Neural cell (in vitro differentiated cells): ENCODE results near the gene MICAL2. TPM values are rescaled to one million over a fixed set of nuclear protein-coding genes. Genes with fewer than 3 reads are reported as not detected.

ENCODE experiments used
- H2AFZ ChIP-seq: fragments of 200-600, 300-800 bp; sonication (generic), shearing (Covaris generic); 2 replicates; pipeline ENCODE4 v1.6.0; 2014; ENCODE audit warnings: low read depth, mild to moderate bottlenecking, antibody characterized with exemption, low read length, moderate library complexity
- H3F3A ChIP-seq: fragments of 200-600 bp; shearing (Covaris generic); 2 replicates; pipeline ENCODE4 v1.6.1; 2016; ENCODE audit warnings: mild to moderate bottlenecking, moderate library complexity, mixed read lengths, antibody characterized with exemption, low read length; ENCODE audit not compliant: insufficient read depth, poor library complexity, severe bottlenecking
- H3K27ac ChIP-seq: fragments of 200-600, 300-800 bp; sonication (generic), shearing (Covaris generic); 2 replicates; pipeline ENCODE4 v1.5.1; 2014; ENCODE audit warnings: mild to moderate bottlenecking, low read length, moderate library complexity
- H3K27me3 ChIP-seq: fragments of 300-800, 200-600 bp; sonication (generic), shearing (Covaris generic); 2 replicates; pipeline ENCODE4 v1.6.0; 2014; ENCODE audit warnings: mild to moderate bottlenecking, low read depth, low read length, moderate library complexity; ENCODE audit not compliant: insufficient read depth
- H3K36me3 ChIP-seq: fragments of 300-800, 200-600 bp; sonication (generic), shearing (Covaris generic); 2 replicates; pipeline ENCODE4 v1.5.1; 2014; ENCODE audit warnings: mild to moderate bottlenecking, antibody characterized with exemption, low read length, moderate library complexity; ENCODE audit not compliant: insufficient read depth
- H3K4me2 ChIP-seq: fragments of 300-800, 200-600 bp; sonication (generic), shearing (Covaris generic); 2 replicates; pipeline ENCODE4 v1.6.0; 2014; ENCODE audit warnings: mild to moderate bottlenecking, low read length
- H3K4me3 ChIP-seq: fragments of 300-800, 200-600 bp; sonication (generic), shearing (Covaris generic); 2 replicates; pipeline ENCODE4 v1.5.1; 2014; ENCODE audit warnings: mild to moderate bottlenecking, low read length, moderate library complexity
- H3K79me2 ChIP-seq: fragments of 200-600 bp; shearing (Covaris generic); replicated peaks from 2 replicates; pipeline ENCODE4 v1.6.0; 2014; ENCODE audit warnings: mild to moderate bottlenecking, low read length, moderate library complexity; ENCODE audit not compliant: insufficient read depth
- H3K9ac ChIP-seq: fragments of 300-800, 200-600 bp; sonication (generic), shearing (Covaris generic); 2 replicates; pipeline ENCODE4 v1.6.1; 2016; ENCODE audit warnings: mild to moderate bottlenecking, low read length, mixed read lengths
- H3K9me2 ChIP-seq: fragments of 200-600 bp; shearing (Covaris generic); 2 replicates; pipeline ENCODE4 v1.6.1; 2016; ENCODE audit warnings: mild to moderate bottlenecking, low read length, mixed read lengths; ENCODE audit not compliant: insufficient read depth
- H3K9me3 ChIP-seq: fragments of 200-600, 300-800 bp; sonication (generic), shearing (Covaris generic); 2 replicates; pipeline ENCODE4 v1.6.1; 2016; ENCODE audit warnings: mild to moderate bottlenecking, mixed run types, low read length, moderate library complexity, mixed read lengths
- H4K20me1 ChIP-seq: fragments of 200-600 bp; shearing (Covaris generic); 2 replicates; pipeline ENCODE4 v1.6.1; 2016; ENCODE audit warnings: mild to moderate bottlenecking, mixed run types; ENCODE audit not compliant: insufficient read depth
- EP300 ChIP-seq: fragments of 450-650 bp; conservative IDR thresholded peaks from 2 replicates; pipeline ENCODE4 v1.6.1; 2014; ENCODE audit warnings: antibody characterized with exemption, mild to moderate bottlenecking, moderate library complexity; ENCODE audit not compliant: poor library complexity, severe bottlenecking
- EZH2 ChIP-seq: fragments of 200-600, 300-800 bp; shearing (Covaris generic), sonication (generic); IDR thresholded peaks from 2 replicates; pipeline ENCODE4 v1.6.1; 2014; ENCODE audit warnings: antibody characterized with exemption, low read length, borderline replicate concordance, mild to moderate bottlenecking; ENCODE audit not compliant: insufficient read depth, poor library complexity, severe bottlenecking
- MXI1 ChIP-seq: fragments of 450-650 bp; conservative IDR thresholded peaks from 2 replicates; pipeline ENCODE4 v1.6.1; 2014; ENCODE audit warnings: antibody characterized with exemption, mild to moderate bottlenecking; ENCODE audit not compliant: poor library complexity, severe bottlenecking
- POLR2AphosphoS5 ChIP-seq: IDR thresholded peaks from 2 replicates; pipeline ENCODE4 v1.6.1; 2012
- RAD21 ChIP-seq: fragments of 450-650 bp; conservative IDR thresholded peaks from 2 replicates; pipeline ENCODE4 v1.6.1; 2014; ENCODE audit warnings: antibody characterized with exemption, mild to moderate bottlenecking, moderate library complexity
- SMC3 ChIP-seq: fragments of 450-650 bp; conservative IDR thresholded peaks from 2 replicates; pipeline ENCODE4 v1.6.1; 2014; ENCODE audit warnings: antibody characterized with exemption, mild to moderate bottlenecking, moderate library complexity; ENCODE audit not compliant: poor library complexity
- TAF1 ChIP-seq: IDR thresholded peaks from 2 replicates; pipeline ENCODE4 v1.6.1; 2012; ENCODE audit warnings: low read depth
- polyA plus RNA-seq: library from polyadenylated mRNA; depleted of rRNA; stranded (reverse); fragments of >200 nt; gene quantifications from 2 replicates; pipeline ENCODE4 v1.2.3, GENCODE V29; 2014
- TF ChIP-seq, protein P1 (sequence below): fragments of 450-650 bp; IDR thresholded peaks from 2 replicates; pipeline ENCODE4 v1.5.1; 2014; ENCODE audit warnings: antibody characterized with exemption, mild to moderate bottlenecking, moderate library complexity; ENCODE audit not compliant: poor library complexity, severe bottlenecking
- TF ChIP-seq, protein P2 (sequence below): IDR thresholded peaks from 2 replicates; pipeline ENCODE4 v1.6.1; 2012; ENCODE audit warnings: borderline replicate concordance

Gene MICAL2
- polyA plus RNA-seq, 1 donor from 2014 or later, result 2.2 TPM

DNA sequence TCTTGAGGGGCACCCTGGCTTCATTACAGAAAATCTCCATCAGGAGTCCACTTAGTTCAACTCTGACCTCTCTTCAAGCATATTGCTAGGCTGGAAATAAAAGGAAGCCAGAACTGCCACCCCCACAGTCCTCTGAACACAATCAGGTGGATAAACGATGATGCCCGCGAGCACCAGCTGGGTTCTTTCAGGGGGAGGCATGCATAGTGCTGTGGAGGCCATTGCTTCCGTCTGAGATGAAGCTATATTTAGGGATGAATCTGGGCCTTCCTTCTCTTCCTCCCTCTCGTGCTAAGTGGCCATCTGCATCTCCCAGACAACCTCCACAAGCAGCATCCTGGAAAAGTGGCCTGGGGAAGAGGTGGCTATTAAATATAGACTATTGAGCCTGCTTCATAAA is 3.9 kb upstream of the MICAL2 start:
- H3K36me3 ChIP-seq, result no peaks in the 10 kb centered on the region
- H2AFZ ChIP-seq, result no peak overlapping the region
- H3K9me3 ChIP-seq, result no peaks in the 10 kb centered on the region
- H3F3A ChIP-seq, result no peaks in the 10 kb centered on the region
- H3K4me2 ChIP-seq, result no peak overlapping the region
- H3K9ac ChIP-seq, result no peak overlapping the region
- H3K27ac ChIP-seq, result no peak overlapping the region
- H3K4me3 ChIP-seq, result no peak overlapping the region
- no peaks in the 10 kb centered on the region for H3K9me2 ChIP-seq
- TF ChIP-seq SMC3 (no peak), EP300 (no peak), EZH2 (no peak), RAD21 (no peak), MXI1 (no peak), POLR2AphosphoS5 (no peak), TAF1 (no peak)
- TF ChIP-seq, protein P1, sequence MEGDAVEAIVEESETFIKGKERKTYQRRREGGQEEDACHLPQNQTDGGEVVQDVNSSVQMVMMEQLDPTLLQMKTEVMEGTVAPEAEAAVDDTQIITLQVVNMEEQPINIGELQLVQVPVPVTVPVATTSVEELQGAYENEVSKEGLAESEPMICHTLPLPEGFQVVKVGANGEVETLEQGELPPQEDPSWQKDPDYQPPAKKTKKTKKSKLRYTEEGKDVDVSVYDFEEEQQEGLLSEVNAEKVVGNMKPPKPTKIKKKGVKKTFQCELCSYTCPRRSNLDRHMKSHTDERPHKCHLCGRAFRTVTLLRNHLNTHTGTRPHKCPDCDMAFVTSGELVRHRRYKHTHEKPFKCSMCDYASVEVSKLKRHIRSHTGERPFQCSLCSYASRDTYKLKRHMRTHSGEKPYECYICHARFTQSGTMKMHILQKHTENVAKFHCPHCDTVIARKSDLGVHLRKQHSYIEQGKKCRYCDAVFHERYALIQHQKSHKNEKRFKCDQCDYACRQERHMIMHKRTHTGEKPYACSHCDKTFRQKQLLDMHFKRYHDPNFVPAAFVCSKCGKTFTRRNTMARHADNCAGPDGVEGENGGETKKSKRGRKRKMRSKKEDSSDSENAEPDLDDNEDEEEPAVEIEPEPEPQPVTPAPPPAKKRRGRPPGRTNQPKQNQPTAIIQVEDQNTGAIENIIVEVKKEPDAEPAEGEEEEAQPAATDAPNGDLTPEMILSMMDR, result no peak
- TF ChIP-seq, protein P2, sequence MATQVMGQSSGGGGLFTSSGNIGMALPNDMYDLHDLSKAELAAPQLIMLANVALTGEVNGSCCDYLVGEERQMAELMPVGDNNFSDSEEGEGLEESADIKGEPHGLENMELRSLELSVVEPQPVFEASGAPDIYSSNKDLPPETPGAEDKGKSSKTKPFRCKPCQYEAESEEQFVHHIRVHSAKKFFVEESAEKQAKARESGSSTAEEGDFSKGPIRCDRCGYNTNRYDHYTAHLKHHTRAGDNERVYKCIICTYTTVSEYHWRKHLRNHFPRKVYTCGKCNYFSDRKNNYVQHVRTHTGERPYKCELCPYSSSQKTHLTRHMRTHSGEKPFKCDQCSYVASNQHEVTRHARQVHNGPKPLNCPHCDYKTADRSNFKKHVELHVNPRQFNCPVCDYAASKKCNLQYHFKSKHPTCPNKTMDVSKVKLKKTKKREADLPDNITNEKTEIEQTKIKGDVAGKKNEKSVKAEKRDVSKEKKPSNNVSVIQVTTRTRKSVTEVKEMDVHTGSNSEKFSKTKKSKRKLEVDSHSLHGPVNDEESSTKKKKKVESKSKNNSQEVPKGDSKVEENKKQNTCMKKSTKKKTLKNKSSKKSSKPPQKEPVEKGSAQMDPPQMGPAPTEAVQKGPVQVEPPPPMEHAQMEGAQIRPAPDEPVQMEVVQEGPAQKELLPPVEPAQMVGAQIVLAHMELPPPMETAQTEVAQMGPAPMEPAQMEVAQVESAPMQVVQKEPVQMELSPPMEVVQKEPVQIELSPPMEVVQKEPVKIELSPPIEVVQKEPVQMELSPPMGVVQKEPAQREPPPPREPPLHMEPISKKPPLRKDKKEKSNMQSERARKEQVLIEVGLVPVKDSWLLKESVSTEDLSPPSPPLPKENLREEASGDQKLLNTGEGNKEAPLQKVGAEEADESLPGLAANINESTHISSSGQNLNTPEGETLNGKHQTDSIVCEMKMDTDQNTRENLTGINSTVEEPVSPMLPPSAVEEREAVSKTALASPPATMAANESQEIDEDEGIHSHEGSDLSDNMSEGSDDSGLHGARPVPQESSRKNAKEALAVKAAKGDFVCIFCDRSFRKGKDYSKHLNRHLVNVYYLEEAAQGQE, result no peak
- H3K79me2 ChIP-seq, result no peaks in the 10 kb centered on the region
- peaks cover 14% of the 10 kb centered on the region for H3K27me3 ChIP-seq
- H4K20me1 ChIP-seq, result no peaks in the 10 kb centered on the region

- H3K79me2 ChIP-seq, result no peaks in the 10 kb centered on the region
- TF ChIP-seq TAF1 (no peak), MXI1 (no peak), EP300 (no peak), POLR2AphosphoS5 (no peak), EZH2 (no peak), SMC3 (no peak), RAD21 (no peak)
- TF ChIP-seq, protein P1, result no peak
- TF ChIP-seq, protein P2, result no peak
- H3K27ac ChIP-seq, result no peak overlapping the region
Measured at GRCh38 chr11:12108875-12109453, 1.4 kb upstream of the MICAL2 start.

More at GRCh38 chr11:12108875-12109453, 1.4 kb upstream of the MICAL2 start:
- Histone ChIP-seq H3F3A (no peaks in the 10 kb centered on the region), H3K4me2 (no peak overlapping the region), H2AFZ (no peak overlapping the region), H3K27me3 (peaks cover 29% of the 10 kb centered on the region), H4K20me1 (no peaks in the 10 kb centered on the region), H3K4me3 (no peak overlapping the region), H3K9ac (no peak overlapping the region), H3K36me3 (no peaks in the 10 kb centered on the region), H3K9me3 (no peaks in the 10 kb centered on the region), H3K9me2 (no peaks in the 10 kb centered on the region)
